ENCODE data around the gene CHD5. TPM values are rescaled to one million over a fixed set of nuclear protein-coding genes. Genes with fewer than 3 reads are reported as not detected.
"Not testable (repeated sequence)": the region's sequence is repeated elsewhere in the genome, so short reads cannot be mapped to it uniquely, and the experiment has no call there.

Gene CHD5
- polyA plus RNA-seq, 3 donors: 0.09 to 0.16 (median 0.11) TPM

GRCh38 chr1:6086762-6087376, 93.3 kb downstream of the CHD5 start:
- H3K27ac ChIP-seq (ENCODE audit: low read depth, low read length): no peak overlapping the region
- 60 to 69% (median 65%) methylated on average over 15 of the region's 15 CpGs for WGBS, 3 donors

- WGBS, 3 donors: 75 to 81% (median 80%) methylated on average over 13 of the region's 13 CpGs
- H3K27ac ChIP-seq (ENCODE audit: low read depth, low read length): no peak overlapping the region
Measured at GRCh38 chr1:6086358-6086757, 93.8 kb downstream of the CHD5 start.

GRCh38 chr1:6085666-6086065, 94.5 kb downstream of the CHD5 start:
- no peak overlapping the region for H3K27ac ChIP-seq (ENCODE audit: low read depth, low read length)
- 96 to 97% (median 97%) methylated on average over 12 to 13 of the region's 13 CpGs for WGBS, 3 donors

GRCh38 chr1:6084781-6085495, 95.2 kb downstream of the CHD5 start:
- WGBS, 3 donors: 75 to 94% (median 93%) methylated on average over 18 of the region's 18 CpGs
- no peak overlapping the region for H3K27ac ChIP-seq (ENCODE audit: low read depth, low read length)

- WGBS, 3 donors: 58 to 76% (median 72%) methylated on average over 12 of the region's 12 CpGs
- H3K27ac ChIP-seq (ENCODE audit: low read depth, low read length): no peak overlapping the region
Measured at GRCh38 chr1:6083801-6084446, 96.2 kb downstream of the CHD5 start.

GRCh38 chr1:6083385-6083784, 96.7 kb downstream of the CHD5 start:
- WGBS, 3 donors: 65 to 76% (median 75%) methylated on average over 18 of the region's 18 CpGs
- H3K27ac ChIP-seq (ENCODE audit: low read depth, low read length): no peak overlapping the region

GRCh38 chr1:6082430-6082971, 97.6 kb downstream of the CHD5 start:
- 37 to 66% (median 44%) methylated on average over 10 of the region's 10 CpGs for WGBS, 3 donors
- no peak overlapping the region for H3K27ac ChIP-seq (ENCODE audit: low read depth, low read length)

- 66 to 83% (median 82%) methylated on average over 11 to 12 of the region's 12 CpGs for WGBS, 3 donors
- no peak overlapping the region for H3K27ac ChIP-seq (ENCODE audit: low read depth, low read length)
Measured at GRCh38 chr1:6081901-6082300, 98.2 kb downstream of the CHD5 start.

GRCh38 chr1:6080469-6080868, 99.7 kb downstream of the CHD5 start:
- no peak overlapping the region for H3K27ac ChIP-seq (ENCODE audit: low read depth, low read length)
- 52 to 63% (median 61%) methylated on average over 12 of the region's 12 CpGs for WGBS, 3 donors

- no peak overlapping the region for H3K27ac ChIP-seq (ENCODE audit: low read depth, low read length)
- 86 to 98% (median 97%) methylated on average over 16 of the region's 16 CpGs for WGBS, 3 donors
Measured at GRCh38 chr1:6077919-6078318, 102.2 kb downstream of the CHD5 start.

GRCh38 chr1:6077506-6077905, 102.6 kb downstream of the CHD5 start:
- no peak overlapping the region for H3K27ac ChIP-seq (ENCODE audit: low read depth, low read length)
- 52 to 91% (median 89%) methylated on average over 19 of the region's 19 CpGs for WGBS, 3 donors

GRCh38 chr1:6077061-6077460, 103.1 kb downstream of the CHD5 start:
- 81 to 95% (median 95%) methylated on average over 8 of the region's 8 CpGs for WGBS, 3 donors
- not testable (repeated sequence) for H3K27ac ChIP-seq (ENCODE audit: low read depth, low read length)

- no peak overlapping the region for H3K27ac ChIP-seq (ENCODE audit: low read depth, low read length)
- 87 to 99% (median 91%) methylated on average over 3 of the region's 3 CpGs for WGBS, 3 donors
Measured at GRCh38 chr1:6075748-6076147, 104.4 kb downstream of the CHD5 start.

- H3K27ac ChIP-seq (ENCODE audit: low read depth, low read length): no peak overlapping the region
- WGBS, 3 donors: 86 to 97% (median 94%) methylated on average over 21 of the region's 21 CpGs
Measured at GRCh38 chr1:6074192-6074901, 105.8 kb downstream of the CHD5 start.

- WGBS, 3 donors: 80 to 90% (median 89%) methylated on average over 14 to 15 of the region's 15 CpGs
- no peak overlapping the region for H3K27ac ChIP-seq (ENCODE audit: low read depth, low read length)
Measured at GRCh38 chr1:6073480-6074053, 106.6 kb downstream of the CHD5 start.

GRCh38 chr1:6072774-6073479, 107.2 kb downstream of the CHD5 start:
- 74 to 92% (median 88%) methylated on average over 16 to 17 of the region's 17 CpGs for WGBS, 3 donors
- no peak overlapping the region for H3K27ac ChIP-seq (ENCODE audit: low read depth, low read length)

GRCh38 chr1:6071219-6071618, 108.9 kb downstream of the CHD5 start:
- no peak overlapping the region for H3K27ac ChIP-seq (ENCODE audit: low read depth, low read length)
- WGBS, 3 donors: 80 to 92% (median 84%) methylated on average over 13 of the region's 13 CpGs

- 85 to 90% (median 90%) methylated on average over 9 of the region's 9 CpGs for WGBS, 3 donors
Measured at GRCh38 chr1:6070450-6070974, 109.6 kb downstream of the CHD5 start.

More at GRCh38 chr1:6070450-6070974, 109.6 kb downstream of the CHD5 start:
- no peak overlapping the region for H3K27ac ChIP-seq (ENCODE audit: low read depth, low read length)
